CD14-positive monocyte (primary cell): ENCODE measurements around the gene HMCN1. TPM values are rescaled to one million over a fixed set of nuclear protein-coding genes. Genes with fewer than 3 reads are reported as not detected.

Experiments
- DNase-seq, 3 donors: peaks; one replicate each; pipeline ENCODE4 v3.0.0-alpha.2; 2011 to 2022
- H2AFZ ChIP-seq: 2 replicates; pipeline ENCODE4 v1.6.0; 2012; ENCODE audit warnings: mild to moderate bottlenecking, low read depth, low read length, inconsistent platforms; ENCODE audit not compliant: insufficient read depth, poor library complexity, severe bottlenecking
- H3K27ac ChIP-seq, 2 donors: 1 replicate in 1 of 2; 2 replicates in 1 of 2; pipeline ENCODE4 v1.5.1; 2012 to 2013; ENCODE audit warnings: low read length in 2 of 2, control low read depth in 1 of 2, inconsistent platforms in 1 of 2, low read depth in 1 of 2, mild to moderate bottlenecking in 1 of 2
- H3K27me3 ChIP-seq, 2 donors: one replicate each; pipeline versions ENCODE4 v1.6.0 to v1.6.1; 2011 to 2013; ENCODE audit warnings: low read length in 2 of 2; ENCODE audit not compliant: control insufficient read depth in 2 of 2, insufficient read depth in 2 of 2
- H3K36me3 ChIP-seq, 2 donors: replicated peaks in 1 of 2; 1 replicate in 1 of 2; 2 replicates in 1 of 2; pipeline versions ENCODE4 v1.5.1 to v1.6.1; 2012 to 2013; ENCODE audit warnings: low read length in 2 of 2, control low read depth in 1 of 2, inconsistent platforms in 1 of 2, mild to moderate bottlenecking in 1 of 2; ENCODE audit not compliant: insufficient read depth in 2 of 2, control insufficient read depth in 1 of 2
- H3K4me1 ChIP-seq, 2 donors: 1 replicate in 1 of 2; 2 replicates in 1 of 2; pipeline versions ENCODE4 v1.5.1 to v1.6.1; 2012 to 2013; ENCODE audit warnings: low read length in 2 of 2, control low read depth in 1 of 2, inconsistent platforms in 1 of 2, mild to moderate bottlenecking in 1 of 2, moderate library complexity in 1 of 2; ENCODE audit not compliant: insufficient read depth in 2 of 2, control insufficient read depth in 1 of 2
- H3K4me2 ChIP-seq: replicated peaks from 2 replicates; pipeline ENCODE3; 2012; ENCODE audit warnings: low read length, moderate library complexity, mild to moderate bottlenecking; ENCODE audit not compliant: poor library complexity, severe bottlenecking; ENCODE audit errors: extremely low read depth
- H3K4me3 ChIP-seq, 3 experiments: fragments of 200-600 bp in 1 of 3; sonication (generic) in 1 of 3; replicated peaks in 1 of 3; 1 replicate in 2 of 3; 2 replicates in 1 of 3; pipeline ENCODE4 v1.5.1; 2011 to 2013; ENCODE audit warnings: low read length in 3 of 3, mild to moderate bottlenecking in 3 of 3, control low read depth in 2 of 3, low read depth in 2 of 3, inconsistent platforms in 1 of 3, moderate library complexity in 1 of 3
- H3K79me2 ChIP-seq: 2 replicates; pipeline ENCODE4 v1.6.0; 2012; ENCODE audit warnings: mild to moderate bottlenecking, control low read depth, inconsistent platforms, low read length, moderate library complexity; ENCODE audit not compliant: insufficient read depth
- H3K9ac ChIP-seq: 2 replicates; pipeline ENCODE4 v1.6.0; 2017; ENCODE audit warnings: low read length, mild to moderate bottlenecking; ENCODE audit not compliant: insufficient read depth, poor library complexity, severe bottlenecking
- H3K9me3 ChIP-seq, 2 donors: replicated peaks in 1 of 2; 1 replicate in 1 of 2; 2 replicates in 1 of 2; pipeline versions ENCODE4 v1.5.1 to v1.6.1; 2012 to 2013; ENCODE audit warnings: low read length in 2 of 2, control low read depth in 1 of 2; ENCODE audit not compliant: control insufficient read depth in 1 of 2, insufficient read depth in 1 of 2
- H4K20me1 ChIP-seq: 2 replicates; pipeline ENCODE4 v1.6.0; 2012; ENCODE audit warnings: mild to moderate bottlenecking, low read length, control low read depth, moderate library complexity; ENCODE audit not compliant: insufficient read depth
- H3K27ac Mint-ChIP-seq, 7 donors: one replicate each; pipeline ENCODE4 v1.8.0; 2020; ENCODE audit warnings: mild to moderate bottlenecking in 7 of 7, mixed read lengths in 7 of 7, moderate library complexity in 6 of 7, inconsistent platforms in 2 of 7
- H3K27me3 Mint-ChIP-seq, 3 donors: one replicate each; pipeline ENCODE4 v1.8.0; 2021 to 2022; ENCODE audit warnings: low read depth in 3 of 3, mild to moderate bottlenecking in 3 of 3, mixed read lengths in 3 of 3, moderate library complexity in 3 of 3, inconsistent platforms in 1 of 3
- H3K36me3 Mint-ChIP-seq, 2 donors: one replicate each; pipeline ENCODE4 v1.8.0; 2020; ENCODE audit warnings: mixed read lengths in 2 of 2, inconsistent platforms in 1 of 2, mild to moderate bottlenecking in 1 of 2
- H3K4me1 Mint-ChIP-seq: one replicate; pipeline ENCODE4 v1.8.0; 2020; ENCODE audit warnings: mild to moderate bottlenecking, mixed read lengths
- H3K4me3 Mint-ChIP-seq, 2 donors: one replicate each; pipeline ENCODE4 v1.8.0; 2020; ENCODE audit warnings: mild to moderate bottlenecking in 2 of 2, mixed read lengths in 2 of 2, moderate library complexity in 1 of 2
- H3K9me3 Mint-ChIP-seq, 7 donors: one replicate each; pipeline ENCODE4 v1.8.0; 2020 to 2022; ENCODE audit warnings: mixed read lengths in 7 of 7, mild to moderate bottlenecking in 6 of 7, moderate library complexity in 6 of 7, inconsistent platforms in 2 of 7
- CTCF ChIP-seq: fragments of 200-600 bp; IDR thresholded peaks from one replicate; pipeline ENCODE4 v1.8.0; 2022; ENCODE audit warnings: antibody characterized with exemption, mild to moderate bottlenecking
- WGBS: methylation state at CpG from one replicate; pipeline ENCODE4 v1.1.5; 2013; ENCODE audit warnings: missing lambda C conversion rate; ENCODE audit not compliant: insufficient coverage; 5-methylcytosine and 5-hydroxymethylcytosine counted together
- intact Hi-C, 2 donors: fragments of 100-400 bp; cut with micrococcal nuclease; formaldehyde crosslinking; loops; one replicate each; pipeline versions ENCODE4 v1.15.0 to v1.15.1; 2023
- polyA plus RNA-seq, 3 donors: library from polyadenylated mRNA; depleted of rRNA in 1 of 3; unstranded in 2 of 3; stranded (reverse) in 1 of 3; fragments of 300-500 nt in 2 of 3; fragments of >200 nt in 1 of 3; fragmentation: Illumina TruSeq in 2 of 3; gene quantifications; 1 replicate in 2 of 3; 2 replicates in 1 of 3; pipeline ENCODE4 v1.2.3, GENCODE V29; 2012 to 2021

The HMCN1 gene
- polyA plus RNA-seq, 3 donors = not detected

GRCh38 chr1:185974367-185975170 is 240.4 kb downstream of the HMCN1 start:
- H3K79me2 ChIP-seq = no peaks in the 10 kb centered on the region
- H3K36me3 ChIP-seq = no peaks in the 10 kb centered on the region
- H3K4me3 Mint-ChIP-seq = no peak overlapping the region
- H3K9me3 Mint-ChIP-seq = peaks cover 0 to 5% (median 0%) of the 10 kb centered on the region in 7 donors
- no peaks in the 10 kb centered on the region for H3K36me3 Mint-ChIP-seq
- intact Hi-C loops = no loop called here
- no peaks in the 10 kb centered on the region for H3K4me1 Mint-ChIP-seq
- no peaks in the 10 kb centered on the region for H4K20me1 ChIP-seq
- no peaks in the 10 kb centered on the region for H3K4me1 ChIP-seq
- H3K9me3 ChIP-seq = no peaks in the 10 kb centered on the region
- WGBS = no CpG with 5 or more reads among the region's 3 CpGs
- TF ChIP-seq CTCF = no peak
- no peak overlapping the region for H3K27ac ChIP-seq
- H3K4me3 ChIP-seq = no peak overlapping the region
- H3K4me2 ChIP-seq = no peak overlapping the region
- H3K9ac ChIP-seq = no peak overlapping the region
- H2AFZ ChIP-seq = no peak overlapping the region
- H3K27me3 Mint-ChIP-seq = no peaks in the 10 kb centered on the region
- no peak overlapping the region for H3K27ac Mint-ChIP-seq
- no peaks in the 10 kb centered on the region for H3K27me3 ChIP-seq
- no peak for DNase-seq

- no peak overlapping the region for H3K4me3 ChIP-seq
- 100% methylated on average over 1 of the region's 1 CpG for WGBS
These were observed 246.7 kb downstream of the HMCN1 start for GRCh38 chr1:185980891-185981290.

More at GRCh38 chr1:185980891-185981290, 246.7 kb downstream of the HMCN1 start:
- intact Hi-C loops = no loop called here
- Histone ChIP-seq H3K9ac (no peak overlapping the region), H3K9me3 (no peaks in the 10 kb centered on the region), H3K4me2 (no peak overlapping the region), H3K36me3 (no peaks in the 10 kb centered on the region), H4K20me1 (no peaks in the 10 kb centered on the region), H2AFZ (no peak overlapping the region), H3K27me3 (no peaks in the 10 kb centered on the region), H3K79me2 (no peaks in the 10 kb centered on the region), H3K4me1 (no peaks in the 10 kb centered on the region), H3K27ac (no peak overlapping the region)
- H3K4me3 Mint-ChIP-seq = no peak overlapping the region
- DNase-seq = no peak
- no peaks in the 10 kb centered on the region for H3K4me1 Mint-ChIP-seq
- peaks cover 0 to 3% (median 0%) of the 10 kb centered on the region in 7 donors for H3K9me3 Mint-ChIP-seq
- H3K27ac Mint-ChIP-seq = no peak overlapping the region
- no peaks in the 10 kb centered on the region for H3K36me3 Mint-ChIP-seq
- H3K27me3 Mint-ChIP-seq = no peaks in the 10 kb centered on the region
- no peak for TF ChIP-seq CTCF
